NCI-H2196 treated with DMSO at 0.1 percent for 48 hours (cell line): ENCODE data around the gene PRR27.
"Not testable (repeated sequence)": the region's sequence is repeated elsewhere in the genome, so short reads cannot be mapped to it uniquely, and the experiment has no call there.

Experiments
- DNase-seq: peaks from one replicate; lab custom pipeline; 2025; ENCODE audit not compliant: unreplicated experiment; lab: John Stamatoyannopoulos, UW

PRR27 gene

GRCh38 chr4:70197842-70198241 is 43.8 kb downstream of the PRR27 start:
- DNase-seq, result no peak

GRCh38 chr4:70203601-70204000 is 49.6 kb downstream of the PRR27 start:
- DNase-seq, result no peak

GRCh38 chr4:70212752-70213151 is 58.7 kb downstream of the PRR27 start:
- DNase-seq, result not testable (repeated sequence)
